ENCODE data around the gene SEMG1.

DNA sequence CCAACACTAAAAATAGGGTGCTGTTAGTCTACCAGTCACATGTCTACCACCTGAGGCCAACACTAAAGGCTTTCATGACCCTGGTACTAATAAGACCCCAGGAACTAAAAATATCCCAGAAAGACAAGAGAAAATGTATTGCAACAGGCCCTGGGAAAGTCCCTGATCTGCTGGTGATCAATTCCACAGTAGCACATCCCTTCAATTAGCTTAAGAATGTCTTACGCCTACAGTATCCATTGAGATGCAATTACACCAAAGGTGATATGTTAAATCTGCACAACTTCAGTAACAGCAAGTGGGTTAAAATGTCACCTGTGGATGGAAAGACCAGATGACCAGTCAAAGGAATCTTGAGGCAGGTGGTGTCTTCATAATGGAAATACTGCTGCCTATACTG is 3.1 kb downstream of the SEMG1 start:
- TF ChIP-seq, protein P1, sequence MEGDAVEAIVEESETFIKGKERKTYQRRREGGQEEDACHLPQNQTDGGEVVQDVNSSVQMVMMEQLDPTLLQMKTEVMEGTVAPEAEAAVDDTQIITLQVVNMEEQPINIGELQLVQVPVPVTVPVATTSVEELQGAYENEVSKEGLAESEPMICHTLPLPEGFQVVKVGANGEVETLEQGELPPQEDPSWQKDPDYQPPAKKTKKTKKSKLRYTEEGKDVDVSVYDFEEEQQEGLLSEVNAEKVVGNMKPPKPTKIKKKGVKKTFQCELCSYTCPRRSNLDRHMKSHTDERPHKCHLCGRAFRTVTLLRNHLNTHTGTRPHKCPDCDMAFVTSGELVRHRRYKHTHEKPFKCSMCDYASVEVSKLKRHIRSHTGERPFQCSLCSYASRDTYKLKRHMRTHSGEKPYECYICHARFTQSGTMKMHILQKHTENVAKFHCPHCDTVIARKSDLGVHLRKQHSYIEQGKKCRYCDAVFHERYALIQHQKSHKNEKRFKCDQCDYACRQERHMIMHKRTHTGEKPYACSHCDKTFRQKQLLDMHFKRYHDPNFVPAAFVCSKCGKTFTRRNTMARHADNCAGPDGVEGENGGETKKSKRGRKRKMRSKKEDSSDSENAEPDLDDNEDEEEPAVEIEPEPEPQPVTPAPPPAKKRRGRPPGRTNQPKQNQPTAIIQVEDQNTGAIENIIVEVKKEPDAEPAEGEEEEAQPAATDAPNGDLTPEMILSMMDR (IDR thresholded peaks at IDR 0.05), result no peak
- TF ChIP-seq POLR2AphosphoS5 (IDR thresholded peaks at IDR 0.05), result no peak
